ENCODE results near the gene MAST4.
A peak's percentile ranks its signal among the peaks of the same experiment; 100 is the strongest.

Gene MAST4

GRCh38 chr5:67065237-67065636 lies 469.0 kb downstream of the MAST4 start:
- H4K20me1 ChIP-seq (ENCODE audit: insufficient read depth, low read length): peaks cover 11% of the 10 kb centered on the region; the same call in 1 of the 2 replicates
- no peaks in the 10 kb centered on the region for H3K9me3 ChIP-seq (replicated peaks; ENCODE audit: insufficient read depth, low read length)
- H3K27ac ChIP-seq (ENCODE audit: low read length): 0 out of 2 replicates have a peak overlapping the region, but pooled peaks have one; percentile 10
- TF ChIP-seq EZH2 (optimal IDR thresholded peaks at IDR 0.05; ENCODE audit: low read depth, low read length) (no peak), CTCF (IDR thresholded peaks at IDR 0.05; ENCODE audit: low read length) (no peak), EZH2phosphoT487 (IDR thresholded peaks at IDR 0.05; ENCODE audit: low read length) (no peak)
- peaks cover 11% of the 10 kb centered on the region for H3K4me1 ChIP-seq (ENCODE audit: low read length)
- peak; percentile 91 for DNase-seq
- no peaks in the 10 kb centered on the region for H3K9me2 ChIP-seq (replicated peaks; ENCODE audit: insufficient read depth, low read length)
- H3K36me3 ChIP-seq (replicated peaks; ENCODE audit: insufficient read depth, low read length): no peaks in the 10 kb centered on the region
- no peak overlapping the region for H2AFZ ChIP-seq (ENCODE audit: low read length)
- H3F3A ChIP-seq (ENCODE audit: insufficient read depth, low read length): peaks cover 12% of the 10 kb centered on the region
- no peak overlapping the region for H3K9ac ChIP-seq (ENCODE audit: low read length)
- H3K79me2 ChIP-seq (ENCODE audit: low read length): no peaks in the 10 kb centered on the region
- H3K27me3 ChIP-seq (replicated peaks; ENCODE audit: insufficient read depth, low read length): peaks cover 66% of the 10 kb centered on the region
- H3K4me3 ChIP-seq (ENCODE audit: low read length): no peak overlapping the region
- peak overlapping the region; percentile 40; the same call in 1 of the 2 replicates for H3K4me2 ChIP-seq (ENCODE audit: low read depth, low read length)

- Histone ChIP-seq H3K9me3 (replicated peaks; ENCODE audit: insufficient read depth, low read length) (no peaks in the 10 kb centered on the region), H3K9me2 (replicated peaks; ENCODE audit: insufficient read depth, low read length) (no peaks in the 10 kb centered on the region), H3K79me2 (ENCODE audit: low read length) (no peaks in the 10 kb centered on the region), H3K4me1 (ENCODE audit: low read length) (peaks cover 11% of the 10 kb centered on the region), H3K36me3 (replicated peaks; ENCODE audit: insufficient read depth, low read length) (no peaks in the 10 kb centered on the region), H2AFZ (ENCODE audit: low read length) (no peak overlapping the region), H3K27ac (ENCODE audit: low read length) (0 out of 2 replicates have a peak overlapping the region, but pooled peaks have one; percentile 10), H3F3A (ENCODE audit: insufficient read depth, low read length) (peaks cover 12% of the 10 kb centered on the region), H4K20me1 (ENCODE audit: insufficient read depth, low read length) (peaks cover 11% of the 10 kb centered on the region; the same call in 1 of the 2 replicates), H3K9ac (ENCODE audit: low read length) (no peak overlapping the region), H3K4me2 (ENCODE audit: low read depth, low read length) (peak overlapping the region; percentile 40; the same call in 1 of the 2 replicates), H3K4me3 (ENCODE audit: low read length) (no peak overlapping the region), H3K27me3 (replicated peaks; ENCODE audit: insufficient read depth, low read length) (peaks cover 63% of the 10 kb centered on the region)
- DNase-seq: no peak
- TF ChIP-seq EZH2 (optimal IDR thresholded peaks at IDR 0.05; ENCODE audit: low read depth, low read length) (no peak), EZH2phosphoT487 (IDR thresholded peaks at IDR 0.05; ENCODE audit: low read length) (no peak), CTCF (IDR thresholded peaks at IDR 0.05; ENCODE audit: low read length) (no peak)
These were observed 469.5 kb downstream of the MAST4 start for GRCh38 chr5:67065696-67066095.

- Histone ChIP-seq H3K4me2 (ENCODE audit: low read depth, low read length) (no peak overlapping the region), H3K36me3 (replicated peaks; ENCODE audit: insufficient read depth, low read length) (no peaks in the 10 kb centered on the region), H3K9me3 (replicated peaks; ENCODE audit: insufficient read depth, low read length) (no peaks in the 10 kb centered on the region), H3K9me2 (replicated peaks; ENCODE audit: insufficient read depth, low read length) (no peaks in the 10 kb centered on the region), H3K4me1 (ENCODE audit: low read length) (peaks cover 11% of the 10 kb centered on the region), H3F3A (ENCODE audit: insufficient read depth, low read length) (peaks cover 12% of the 10 kb centered on the region), H2AFZ (ENCODE audit: low read length) (no peak overlapping the region), H3K27ac (ENCODE audit: low read length) (no peak overlapping the region), H3K9ac (ENCODE audit: low read length) (no peak overlapping the region), H4K20me1 (ENCODE audit: insufficient read depth, low read length) (peaks cover 11% of the 10 kb centered on the region; the same call in 1 of the 2 replicates), H3K27me3 (replicated peaks; ENCODE audit: insufficient read depth, low read length) (peaks cover 58% of the 10 kb centered on the region), H3K4me3 (ENCODE audit: low read length) (no peak overlapping the region), H3K79me2 (ENCODE audit: low read length) (no peaks in the 10 kb centered on the region)
- no peak for DNase-seq
- TF ChIP-seq EZH2phosphoT487 (IDR thresholded peaks at IDR 0.05; ENCODE audit: low read length) (no peak), CTCF (IDR thresholded peaks at IDR 0.05; ENCODE audit: low read length) (no peak), EZH2 (optimal IDR thresholded peaks at IDR 0.05; ENCODE audit: low read depth, low read length) (no peak)
These were observed 470.6 kb downstream of the MAST4 start for GRCh38 chr5:67066815-67067214.

All from MM.1S (cell line).